ENCODE results near the gene SPECC1.
"Not testable (repeated sequence)": the region's sequence is repeated elsewhere in the genome, so short reads cannot be mapped to it uniquely, and the experiment has no call there.

The SPECC1 gene

GRCh38 chr17:20214794-20215193 is 205.6 kb downstream of the SPECC1 start:
- DNase-seq (ENCODE audit: low read depth, low spot score) = no peak
- H3K4me3 ChIP-seq (ENCODE audit: low read length) = no peak overlapping the region

DNA sequence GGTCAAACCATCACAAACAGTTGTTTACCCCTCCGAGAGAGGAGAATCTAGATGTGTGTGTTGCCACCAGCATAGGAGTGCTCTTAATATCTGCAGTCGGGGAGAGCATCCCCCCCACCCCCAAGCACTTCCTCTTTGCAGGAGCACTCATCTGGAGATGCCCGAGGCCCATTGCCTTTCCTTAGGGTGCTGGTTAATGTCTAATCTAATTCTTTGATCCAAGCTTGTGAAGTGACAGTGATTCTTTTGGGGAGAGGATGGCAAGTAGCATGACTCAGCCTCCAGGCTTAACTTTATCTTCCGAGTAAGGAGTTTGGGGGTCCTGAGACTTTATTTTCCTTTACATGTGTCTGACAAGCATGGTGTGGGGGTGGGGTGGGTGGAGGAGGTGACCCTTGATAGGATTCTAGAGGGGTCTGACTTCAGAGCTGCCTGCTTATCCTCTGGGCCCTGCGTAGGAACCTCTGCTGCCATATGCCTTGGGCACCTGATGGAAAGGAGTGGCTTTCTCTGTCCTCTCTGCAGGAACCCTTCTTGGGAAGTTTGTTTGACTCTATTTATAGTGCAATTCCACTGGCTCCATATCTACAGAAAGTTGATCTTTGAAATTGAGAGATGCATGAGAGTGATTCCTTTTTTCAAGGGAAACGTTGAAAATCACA is 207.1 kb downstream of the SPECC1 start:
- no peak overlapping the region for H3K4me3 ChIP-seq (ENCODE audit: low read length)
- DNase-seq (ENCODE audit: low read depth, low spot score) = no peak

- H3K4me3 ChIP-seq (ENCODE audit: low read length) = no peak overlapping the region
Measured at GRCh38 chr17:20216853-20217252, 207.7 kb downstream of the SPECC1 start.

GRCh38 chr17:20217677-20218076 is 208.5 kb downstream of the SPECC1 start:
- no peak for DNase-seq (ENCODE audit: low read depth, low spot score)
- no peak overlapping the region for H3K4me3 ChIP-seq (ENCODE audit: low read length)

More at GRCh38 chr17:20216853-20217252, 207.7 kb downstream of the SPECC1 start:
- DNase-seq (ENCODE audit: low read depth, low spot score) = no peak

DNA sequence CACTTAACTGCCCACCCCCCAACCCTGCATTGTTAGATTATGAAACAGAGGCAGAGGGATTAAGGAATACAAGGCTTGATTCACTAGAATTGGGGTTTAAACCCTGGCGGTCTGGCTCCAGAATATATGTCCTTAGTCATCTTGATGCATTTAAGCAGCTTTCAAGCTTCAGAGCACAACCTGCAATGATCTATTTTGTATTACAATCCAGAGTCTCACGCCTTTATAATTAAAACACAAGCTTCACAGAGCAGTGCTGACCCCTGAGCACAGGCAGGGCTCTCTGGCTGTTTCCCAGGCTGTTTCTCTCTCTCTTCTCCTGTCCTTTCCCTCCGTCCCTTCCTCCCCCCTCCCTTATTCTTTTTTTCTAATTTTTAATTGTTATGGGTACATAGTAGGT is 209.1 kb downstream of the SPECC1 start:
- H3K4me3 ChIP-seq (ENCODE audit: low read length) = no peak overlapping the region
- DNase-seq (ENCODE audit: low read depth, low spot score) = no peak

DNA sequence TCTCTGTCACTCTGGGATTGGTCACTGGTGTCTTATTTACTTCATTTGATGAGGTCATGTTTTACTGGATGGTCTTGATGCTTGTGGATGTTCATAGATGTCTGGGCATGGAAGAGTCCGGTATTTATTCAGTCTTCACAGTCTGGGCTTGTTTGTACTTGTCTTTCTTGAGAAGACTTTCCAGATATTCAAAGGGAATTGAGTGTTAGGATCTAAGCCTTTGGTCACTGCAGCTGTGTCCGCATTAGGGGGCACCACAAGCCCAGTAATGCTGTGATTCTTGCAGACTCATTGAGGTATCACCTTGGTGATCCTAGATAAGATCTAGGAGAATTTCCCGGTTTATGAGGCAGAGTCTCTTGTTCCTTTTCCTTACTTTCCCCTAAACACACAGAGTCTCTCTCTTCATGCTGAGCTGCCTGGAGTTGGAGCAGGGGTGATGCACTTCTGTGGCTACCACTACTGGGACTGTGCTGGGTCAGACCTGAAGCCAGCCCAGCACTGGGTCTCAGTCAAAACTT is 214.7 kb downstream of the SPECC1 start:
- no peak for DNase-seq (ENCODE audit: low read depth, low spot score)
- no peak overlapping the region for H3K4me3 ChIP-seq (ENCODE audit: low read length)

GRCh38 chr17:20224379-20224778 is 215.2 kb downstream of the SPECC1 start:
- DNase-seq (ENCODE audit: low read depth, low spot score) = no peak
- H3K4me3 ChIP-seq (ENCODE audit: low read length) = no peak overlapping the region

DNA sequence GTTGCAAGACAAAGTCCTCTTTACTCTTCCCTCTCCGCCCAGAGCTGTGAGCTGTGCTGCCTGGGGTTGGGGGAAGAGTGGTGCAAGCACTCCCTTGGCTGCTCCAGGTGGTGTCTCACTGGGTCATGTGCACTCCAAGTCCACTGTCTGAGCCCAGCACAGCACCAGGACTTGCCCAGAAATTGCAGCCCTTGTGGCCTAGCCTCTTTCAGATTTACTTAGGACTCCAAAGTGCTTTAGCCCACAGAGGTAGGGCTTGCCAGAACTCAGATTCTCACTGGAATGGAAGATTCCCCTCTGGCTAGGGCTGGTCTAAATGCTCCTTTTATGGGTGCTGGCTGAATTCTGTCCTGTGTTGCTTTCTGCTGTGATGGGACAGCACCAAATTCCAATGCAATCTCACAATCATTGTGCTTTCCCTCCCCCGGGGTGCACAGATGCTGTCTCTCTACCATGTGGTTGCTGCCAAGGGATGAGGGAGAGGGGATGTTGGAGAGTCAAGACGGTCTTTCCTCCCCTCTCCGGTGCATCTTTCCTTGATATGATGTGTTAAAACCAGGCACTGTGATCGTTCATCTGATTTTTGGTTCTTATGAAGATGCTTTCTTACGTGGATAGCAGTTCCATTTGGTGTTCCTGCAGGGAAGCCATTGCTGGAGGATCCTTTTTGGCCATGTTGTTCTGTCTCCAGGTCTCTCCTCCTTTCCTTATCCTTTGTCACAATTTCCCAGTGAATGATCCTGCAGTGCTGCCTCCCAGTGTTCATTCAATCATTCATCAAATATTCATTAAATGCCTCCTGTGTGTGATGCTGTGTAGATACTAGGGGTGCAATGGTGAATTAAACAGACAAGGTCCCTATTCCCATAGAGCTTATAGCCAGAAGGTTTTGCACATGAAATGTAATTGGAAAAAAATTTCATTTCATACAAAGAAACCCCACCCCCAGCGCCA is 216.3 kb downstream of the SPECC1 start:
- H3K4me3 ChIP-seq (ENCODE audit: low read length) = no peak overlapping the region
- DNase-seq (ENCODE audit: low read depth, low spot score) = no peak

DNA sequence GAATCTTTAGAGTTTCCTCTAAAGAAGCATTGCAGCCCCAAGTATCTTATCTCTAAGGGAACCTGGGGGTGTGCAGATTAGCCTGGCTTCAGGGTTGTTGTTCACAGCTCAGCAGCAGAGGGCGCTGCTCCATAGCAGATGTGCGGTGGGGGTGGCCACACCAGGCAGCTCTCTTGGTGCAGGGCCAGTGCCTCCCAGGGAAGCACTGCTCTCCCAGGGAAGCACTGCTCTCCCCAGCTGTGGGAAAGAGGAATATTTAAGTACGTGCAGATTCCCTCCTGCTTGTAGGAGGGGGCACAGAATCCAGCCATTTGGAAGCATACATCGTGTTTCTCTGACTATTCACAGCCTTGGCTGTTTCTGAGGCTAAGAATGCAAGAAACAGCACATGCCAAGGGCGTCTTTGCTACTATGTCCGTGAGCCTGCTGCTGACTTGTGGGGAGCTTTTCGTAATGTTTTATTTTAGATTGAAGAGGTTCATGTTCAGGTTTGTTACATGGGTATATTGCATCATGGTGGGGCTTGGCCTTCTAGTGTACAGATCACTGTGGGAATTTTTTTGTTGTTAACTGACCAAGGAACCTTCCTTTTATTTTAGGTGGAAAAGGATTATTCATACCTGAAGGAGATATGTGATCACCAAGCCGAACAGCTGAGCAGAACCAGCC is 217.8 kb downstream of the SPECC1 start:
- DNase-seq (ENCODE audit: low read depth, low spot score) = peak; percentile 65

DNA sequence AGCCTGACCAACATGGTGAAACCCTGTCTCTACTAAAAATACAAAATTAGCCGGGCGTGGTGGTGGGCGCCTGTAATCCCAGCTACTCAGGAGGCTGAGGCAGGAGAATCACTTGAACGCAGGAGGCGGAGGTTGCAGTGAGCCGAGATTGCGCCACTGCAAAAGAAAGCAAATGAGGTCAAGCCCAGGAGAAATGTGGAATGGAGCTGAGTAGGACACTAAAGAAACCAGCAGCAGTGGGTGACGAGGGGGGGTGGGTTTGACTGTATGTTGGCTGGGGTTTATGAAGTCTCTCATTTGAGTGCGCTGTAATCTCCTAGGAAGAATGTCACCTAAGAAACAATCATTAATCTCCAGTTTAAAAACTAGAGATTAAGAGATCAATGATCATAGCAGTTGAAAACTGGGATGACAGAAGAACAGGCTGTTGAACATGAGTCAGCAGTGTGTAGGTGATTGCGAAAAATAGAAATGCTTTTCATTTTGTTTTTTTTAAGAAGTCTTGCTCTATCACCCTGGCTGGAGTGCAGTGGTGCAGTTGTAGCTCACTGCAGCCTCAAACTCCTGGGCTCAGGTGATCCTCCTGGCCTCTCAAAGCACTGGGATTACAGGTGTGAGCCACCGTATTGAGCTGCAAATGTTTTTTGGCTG is 218.7 kb downstream of the SPECC1 start:
- not testable (repeated sequence) for H3K4me3 ChIP-seq (ENCODE audit: low read length); DNase-seq (ENCODE audit: low read depth, low spot score)

More for the DNA sequence above, 217.8 kb downstream of the SPECC1 start:
- H3K4me3 ChIP-seq (ENCODE audit: low read length) = no peak overlapping the region

GRCh38 chr17:20228410-20228809 is 219.3 kb downstream of the SPECC1 start:
- no peak overlapping the region for H3K4me3 ChIP-seq (ENCODE audit: low read length)
- DNase-seq (ENCODE audit: low read depth, low spot score) = no peak

- H3K4me3 ChIP-seq (ENCODE audit: low read length) = no peak overlapping the region
- DNase-seq (ENCODE audit: low read depth, low spot score) = no peak
Measured at GRCh38 chr17:20228860-20229259, 219.7 kb downstream of the SPECC1 start.

- H3K4me3 ChIP-seq (ENCODE audit: low read length) = no peak overlapping the region
- DNase-seq (ENCODE audit: low read depth, low spot score) = no peak
Measured at GRCh38 chr17:20230924-20231323, 221.8 kb downstream of the SPECC1 start.

DNA sequence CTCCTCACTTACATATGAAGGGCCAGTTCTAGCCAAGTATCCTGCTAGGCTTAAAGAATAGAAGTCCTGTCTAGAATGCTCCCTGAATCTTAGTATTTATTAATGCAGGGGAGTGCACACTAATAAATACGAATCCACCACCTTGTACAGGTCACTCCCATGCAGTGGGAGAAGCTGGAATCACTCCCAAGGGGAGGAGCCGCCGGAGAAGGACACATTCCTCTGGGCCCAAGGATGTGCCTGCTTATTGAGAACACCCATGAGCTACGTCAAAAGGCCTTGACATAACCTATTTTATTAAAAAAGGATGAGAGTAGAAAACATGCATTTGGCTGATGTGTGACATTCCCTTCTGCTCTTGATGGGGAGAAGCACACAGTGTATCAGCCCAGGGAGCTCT is 223.5 kb downstream of the SPECC1 start:
- no peak for DNase-seq (ENCODE audit: low read depth, low spot score)
- H3K4me3 ChIP-seq (ENCODE audit: low read length) = no peak overlapping the region

DNA sequence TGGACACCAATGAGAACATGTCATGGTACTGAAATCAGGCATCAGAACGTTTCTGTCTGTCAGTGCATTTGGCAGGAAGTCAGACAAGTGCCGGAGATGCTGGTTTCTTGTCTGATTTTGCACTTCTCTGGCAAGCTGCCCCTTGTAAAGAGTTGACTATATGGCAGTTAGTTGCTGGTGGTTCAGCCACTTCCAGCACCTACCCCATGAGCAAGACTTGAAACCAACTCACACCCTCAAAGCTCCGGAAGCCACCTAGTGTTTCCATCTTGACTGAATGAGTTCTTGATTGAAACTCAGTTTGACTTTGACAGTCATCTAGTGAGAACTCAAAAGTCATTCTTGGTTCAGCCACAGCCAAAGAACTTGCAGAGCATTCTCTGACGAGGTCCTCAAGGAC is 225.1 kb downstream of the SPECC1 start:
- peak overlapping the region; percentile 13; the same call in 1 of the 2 replicates for H3K4me3 ChIP-seq (ENCODE audit: low read length)
- peak; percentile 95 for DNase-seq (ENCODE audit: low read depth, low spot score)

- DNase-seq (ENCODE audit: low read depth, low spot score) = no peak
- H3K4me3 ChIP-seq (ENCODE audit: low read length) = no peak overlapping the region
Measured at GRCh38 chr17:20235747-20236146, 226.6 kb downstream of the SPECC1 start.

- H3K4me3 ChIP-seq (ENCODE audit: low read length) = no peak overlapping the region
- DNase-seq (ENCODE audit: low read depth, low spot score) = no peak
Measured at GRCh38 chr17:20236578-20237227, 227.5 kb downstream of the SPECC1 start.

GRCh38 chr17:20239776-20240175 is 230.6 kb downstream of the SPECC1 start:
- H3K4me3 ChIP-seq (ENCODE audit: low read length); DNase-seq (ENCODE audit: low read depth, low spot score): not testable (repeated sequence)

GRCh38 chr17:20241855-20242254 is 232.7 kb downstream of the SPECC1 start:
- no peak overlapping the region for H3K4me3 ChIP-seq (ENCODE audit: low read length)
- no peak for DNase-seq (ENCODE audit: low read depth, low spot score)
